Activated T-cell treated with anti-CD3 and anti-CD28 coated beads, Interleukin-2, amount 50 U/mL, for 72 hours (primary cell): ENCODE results near the gene ATP10A. TPM values are rescaled to one million over a fixed set of nuclear protein-coding genes. Genes with fewer than 3 reads are reported as not detected.
"Not testable (repeated sequence)": the region's sequence is repeated elsewhere in the genome, so short reads cannot be mapped to it uniquely, and the experiment has no call there.

Source experiments
- ATAC-seq, 2 donors: fragments of 150-1000 bp; cut with Tn5 transposase; replicated peaks in 1 of 2; 2 replicates each; pipeline ENCODE4 v1.10.0; 2021; ENCODE audit warnings: moderate library complexity in 2 of 2, mild to moderate bottlenecking in 1 of 2
- DNase-seq, 2 donors: peaks; one replicate each; pipeline ENCODE4 v3.0.0; 2021 to 2022; ENCODE audit warnings: mixed read lengths in 1 of 2
- H3K27ac Mint-ChIP-seq: one replicate; pipeline ENCODE4 v1.8.0; 2022; ENCODE audit warnings: mild to moderate bottlenecking, moderate library complexity, mixed read lengths
- H3K27me3 Mint-ChIP-seq: one replicate; pipeline ENCODE4 v1.8.0; 2022; ENCODE audit warnings: low read depth, mixed read lengths
- H3K36me3 Mint-ChIP-seq, 2 donors: one replicate each; pipeline ENCODE4 v1.8.0; 2022; ENCODE audit warnings: mixed read lengths in 2 of 2, mild to moderate bottlenecking in 1 of 2; ENCODE audit not compliant: insufficient read depth in 2 of 2
- H3K4me1 Mint-ChIP-seq: one replicate; pipeline ENCODE4 v1.8.0; 2022; ENCODE audit warnings: low read depth, mixed read lengths
- H3K4me3 Mint-ChIP-seq, 2 donors: one replicate each; pipeline ENCODE4 v1.8.0; 2022; ENCODE audit warnings: mild to moderate bottlenecking in 2 of 2, mixed read lengths in 2 of 2, moderate library complexity in 2 of 2
- H3K9me3 Mint-ChIP-seq, 2 donors: one replicate each; pipeline ENCODE4 v1.8.0; 2022; ENCODE audit warnings: mixed read lengths in 2 of 2
- total RNA-seq, 2 donors: library from RNA; stranded (reverse); gene quantifications; one replicate each; pipeline ENCODE4 v1.2.3, GENCODE V29; 2022

The ATP10A gene
- total RNA-seq, 2 donors from 2014 or later, result 21.9 to 25.6 TPM

- Mint-ChIP-seq H3K4me1 (peaks cover 58% of the 10 kb centered on the region), H3K9me3 (no peaks in the 10 kb centered on the region), H3K27ac (peak overlapping the region; percentile 90), H3K36me3 (peaks cover 7 to 16% of the 10 kb centered on the region in 2 donors), H3K27me3 (peaks cover 8% of the 10 kb centered on the region), H3K4me3 (peak overlapping the region; percentile 95 to 97)
- DNase-seq (peak in 1 of 2 donors; percentile 42), ATAC-seq (peak; percentile 22 to 25)
Observed at GRCh38 chr15:25862071-25862471, 1.1 kb downstream of the ATP10A start.

DNA sequence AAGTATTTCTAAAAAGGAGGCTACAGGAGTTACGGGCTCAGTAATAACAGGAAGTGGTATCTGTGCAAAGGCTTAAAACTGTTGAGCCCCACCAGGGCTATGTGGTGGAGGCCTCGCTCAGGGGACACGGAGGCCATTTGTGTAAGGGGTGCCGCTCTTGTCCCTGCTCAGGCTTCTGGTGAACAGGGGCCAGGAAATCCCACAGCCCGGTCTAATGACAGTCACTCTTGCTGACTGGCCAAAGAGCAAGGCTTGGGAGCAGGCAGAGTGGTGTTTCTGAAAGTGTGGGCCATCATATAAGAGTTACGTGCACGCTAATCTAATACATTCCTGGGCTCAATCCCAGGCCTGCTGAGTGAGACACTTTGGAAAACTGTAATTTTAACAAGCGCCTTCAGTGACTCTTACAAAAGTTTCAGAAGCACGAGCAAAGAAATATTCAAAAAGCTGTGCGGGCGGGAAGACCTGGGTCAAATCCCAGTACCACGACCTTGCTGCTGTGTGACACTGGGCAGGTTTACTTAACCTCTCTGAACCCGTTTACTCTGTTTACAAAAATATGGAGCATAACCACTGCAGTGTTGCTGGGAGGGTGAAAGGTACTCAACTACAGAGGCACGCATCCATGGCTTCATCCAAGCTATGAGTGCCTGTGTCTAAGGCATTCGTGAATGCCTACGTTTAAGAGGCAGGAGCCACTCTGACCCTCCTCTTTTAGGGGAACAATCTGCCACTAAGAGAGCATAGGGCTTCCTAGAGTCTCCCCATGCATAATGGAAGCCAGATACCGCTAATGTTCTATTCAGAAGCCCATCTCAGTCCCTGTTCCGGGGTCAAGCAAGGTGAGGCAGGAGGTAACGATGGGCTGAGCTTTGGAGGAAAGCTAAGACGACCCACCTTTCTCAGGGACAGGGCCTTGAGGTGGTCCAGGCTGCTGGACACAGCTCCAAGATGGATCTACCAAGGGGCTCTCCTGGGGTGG lies 2.0 kb downstream of the ATP10A start:
- DNase-seq, result peak in 1 of 2 donors; percentile 47
- peak; percentile 35 to 47 for ATAC-seq
- peak overlapping the region; percentile 95 to 97 for H3K4me3 Mint-ChIP-seq
- peaks cover 10 to 25% of the 10 kb centered on the region in 2 donors for H3K36me3 Mint-ChIP-seq
- H3K4me1 Mint-ChIP-seq, result peaks cover 67% of the 10 kb centered on the region
- peak overlapping the region; percentile 90 for H3K27ac Mint-ChIP-seq
- H3K9me3 Mint-ChIP-seq, result peaks cover 0 to 2% of the 10 kb centered on the region in 2 donors
- H3K27me3 Mint-ChIP-seq, result peaks cover 8% of the 10 kb centered on the region

DNA sequence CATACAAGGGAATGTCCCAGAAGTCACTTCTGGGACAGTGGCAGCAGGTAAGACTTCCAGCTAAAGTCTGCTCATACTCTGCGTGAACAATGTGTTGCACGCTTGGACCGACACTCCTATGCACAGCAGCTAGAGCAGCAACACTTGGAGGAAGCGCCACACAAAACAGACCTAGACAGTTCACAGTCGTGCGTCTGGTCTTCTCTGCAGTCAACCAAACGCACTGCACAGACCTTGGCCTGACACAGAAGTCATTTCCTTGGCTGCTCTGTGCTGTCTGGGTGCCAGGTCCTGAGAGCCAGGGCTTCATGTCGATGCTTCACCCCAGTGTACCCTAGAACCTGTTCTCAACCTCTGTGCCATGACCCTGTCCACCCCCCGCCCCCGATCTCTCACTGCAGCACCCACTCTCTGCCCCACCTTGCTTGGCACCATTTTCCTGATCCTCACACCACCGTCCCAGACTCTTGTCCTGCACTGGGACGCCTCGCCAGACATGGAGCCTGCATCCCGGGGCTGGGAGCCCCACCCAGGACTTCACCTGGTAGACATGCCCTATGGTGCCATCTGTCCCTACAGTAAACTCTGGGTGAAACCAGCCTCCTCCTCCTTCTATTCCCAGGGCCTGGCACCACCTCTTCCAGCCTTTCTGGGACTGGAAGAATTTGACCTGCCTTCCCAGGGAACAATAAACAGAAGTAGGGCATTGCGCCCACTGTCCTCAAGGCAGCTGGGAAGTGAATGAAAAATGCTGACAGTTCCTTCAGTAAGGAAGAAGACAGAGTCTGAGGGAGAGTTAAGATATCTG lies 3.1 kb downstream of the ATP10A start:
- Mint-ChIP-seq H3K9me3 (peaks cover 2% of the 10 kb centered on the region in 2 donors), H3K4me1 (peaks cover 73% of the 10 kb centered on the region), H3K36me3 (peaks cover 15 to 35% of the 10 kb centered on the region in 2 donors), H3K27me3 (peaks cover 5% of the 10 kb centered on the region), H3K4me3 (peak overlapping the region; percentile 95 to 97), H3K27ac (peak overlapping the region; percentile 90)
- DNase-seq (peak in 1 of 2 donors; percentile 55), ATAC-seq (peak; percentile 59 to 60)

- ATAC-seq (no peak), DNase-seq (no peak)
- H3K36me3 Mint-ChIP-seq, result peaks cover 15 to 40% of the 10 kb centered on the region in 2 donors
Observed at GRCh38 chr15:25858952-25859760, 4.0 kb downstream of the ATP10A start.

GRCh38 chr15:25856059-25856458 lies 7.1 kb downstream of the ATP10A start:
- Mint-ChIP-seq H3K4me1 (peaks cover 96% of the 10 kb centered on the region), H3K27ac (peak overlapping the region; percentile 66), H3K36me3 (peaks cover 9 to 34% of the 10 kb centered on the region in 2 donors), H3K4me3 (peak overlapping the region; percentile 59 to 62)
- not testable (repeated sequence) for H3K27me3 Mint-ChIP-seq, H3K9me3 Mint-ChIP-seq, ATAC-seq
- peak in 1 of 2 donors; percentile 31 for DNase-seq

More at GRCh38 chr15:25858952-25859760, 4.0 kb downstream of the ATP10A start:
- H3K9me3 Mint-ChIP-seq, result peaks cover 2% of the 10 kb centered on the region in 2 donors
- no peaks in the 10 kb centered on the region for H3K27me3 Mint-ChIP-seq
- H3K4me3 Mint-ChIP-seq, result peak overlapping the region; percentile 95 to 97
- H3K27ac Mint-ChIP-seq, result peak overlapping the region; percentile 90
- peaks cover 79% of the 10 kb centered on the region for H3K4me1 Mint-ChIP-seq

GRCh38 chr15:25852661-25853524 lies 10.2 kb downstream of the ATP10A start:
- Mint-ChIP-seq H3K4me3 (peak overlapping the region; percentile 73 to 89), H3K4me1 (peaks cover 100% of the 10 kb centered on the region), H3K36me3 (peaks cover 9 to 30% of the 10 kb centered on the region in 2 donors), H3K27ac (peak overlapping the region; percentile 96), H3K9me3 (peaks cover 2% of the 10 kb centered on the region in 2 donors), H3K27me3 (no peaks in the 10 kb centered on the region)
- no peak for ATAC-seq
- no peak for DNase-seq

GRCh38 chr15:25852027-25852426 lies 11.1 kb downstream of the ATP10A start:
- Mint-ChIP-seq H3K27ac (peak overlapping the region; percentile 96), H3K9me3 (peaks cover 2% of the 10 kb centered on the region in 2 donors), H3K27me3 (no peaks in the 10 kb centered on the region), H3K4me3 (peak overlapping the region; percentile 73 to 89), H3K36me3 (peaks cover 9 to 23% of the 10 kb centered on the region in 2 donors), H3K4me1 (peaks cover 100% of the 10 kb centered on the region)
- DNase-seq (no peak), ATAC-seq (no peak)

DNA sequence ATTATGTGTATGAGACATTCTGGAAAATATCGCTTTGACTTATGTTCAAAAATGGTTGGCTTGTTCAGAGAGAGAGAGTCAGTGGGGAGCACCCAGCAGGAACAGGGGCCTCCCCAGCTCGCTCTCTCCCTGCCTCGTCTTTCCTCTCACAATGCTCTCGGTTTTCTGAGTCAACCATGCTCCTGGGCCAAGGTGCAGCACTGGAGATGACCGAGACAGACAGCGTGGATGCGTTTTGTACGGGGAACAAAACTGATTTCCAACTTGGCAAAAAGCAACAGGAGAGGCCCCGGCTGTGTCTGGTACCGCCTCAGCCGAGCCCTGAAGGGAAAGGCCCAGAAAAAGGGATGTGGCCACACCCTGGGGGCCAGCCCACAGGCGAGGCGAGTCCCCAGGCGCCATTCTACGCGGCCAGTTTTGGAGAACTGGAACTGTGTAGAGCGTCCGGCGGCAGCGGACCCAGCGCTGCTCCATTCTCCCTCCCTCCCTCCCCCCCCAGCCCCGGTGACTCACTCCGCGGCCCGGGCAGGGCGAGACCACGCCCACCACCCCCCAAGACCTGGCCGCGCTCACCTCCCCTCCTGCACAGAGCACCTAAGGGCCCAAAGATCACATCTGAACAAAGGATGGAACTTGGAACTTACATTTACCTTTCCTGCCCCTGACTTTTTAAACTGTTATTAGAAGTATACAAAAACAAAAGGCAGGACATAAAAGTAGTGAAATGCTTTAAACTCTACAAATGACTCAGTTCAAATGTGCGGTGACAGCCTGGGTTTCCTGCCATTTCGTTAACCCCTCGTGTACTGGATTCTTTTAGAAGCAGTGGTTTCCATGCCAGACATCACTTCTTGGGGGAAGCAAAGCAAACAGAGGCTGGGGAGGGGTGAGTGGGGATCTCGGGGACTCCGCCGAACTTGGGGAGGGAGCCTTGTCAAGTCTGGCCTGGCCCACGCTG lies 12.7 kb downstream of the ATP10A start:
- H3K9me3 Mint-ChIP-seq, result peaks cover 0 to 1% of the 10 kb centered on the region in 2 donors
- peak overlapping the region; percentile 96 for H3K27ac Mint-ChIP-seq
- H3K36me3 Mint-ChIP-seq, result peaks cover 2 to 15% of the 10 kb centered on the region in 2 donors
- H3K27me3 Mint-ChIP-seq, result no peaks in the 10 kb centered on the region
- peak; percentile 73 to 86 for DNase-seq
- peak; percentile 77 to 78 for ATAC-seq
- peak overlapping the region; percentile 90 to 93 for H3K4me3 Mint-ChIP-seq
- H3K4me1 Mint-ChIP-seq, result peaks cover 100% of the 10 kb centered on the region

GRCh38 chr15:25849157-25849921 lies 13.8 kb downstream of the ATP10A start:
- H3K4me3 Mint-ChIP-seq, result peak overlapping the region; percentile 90 to 93
- H3K27me3 Mint-ChIP-seq, result no peaks in the 10 kb centered on the region
- H3K4me1 Mint-ChIP-seq, result peaks cover 96% of the 10 kb centered on the region
- H3K36me3 Mint-ChIP-seq, result peaks cover 0 to 7% of the 10 kb centered on the region in 2 donors
- no peaks in the 10 kb centered on the region for H3K9me3 Mint-ChIP-seq
- peak overlapping the region; percentile 96 for H3K27ac Mint-ChIP-seq
- DNase-seq (peak in 1 of 2 donors; percentile 41), ATAC-seq (peak; percentile 16 to 32)

GRCh38 chr15:25848784-25849156 lies 14.4 kb downstream of the ATP10A start:
- Mint-ChIP-seq H3K9me3 (no peaks in the 10 kb centered on the region), H3K4me1 (peaks cover 94% of the 10 kb centered on the region), H3K4me3 (peak overlapping the region; percentile 90 to 93), H3K27me3 (no peaks in the 10 kb centered on the region), H3K27ac (peak overlapping the region; percentile 96), H3K36me3 (peaks cover 0 to 8% of the 10 kb centered on the region in 2 donors)
- DNase-seq (no peak), ATAC-seq (no peak)
